AG09309 (cell line): ENCODE results near the gene KLHL29.

ENCODE experiments used
- DNase-seq: peaks from one replicate; pipeline ENCODE4 v3.0.0-alpha.2; 2010; ENCODE audit warnings: low read depth
- H3K4me3 ChIP-seq: 2 replicates; pipeline ENCODE4 v1.5.1; 2011; ENCODE audit warnings: mild to moderate bottlenecking, low read depth, low read length, moderate library complexity; ENCODE audit not compliant: control insufficient read depth
- TF ChIP-seq, protein P1 (sequence below): IDR thresholded peaks from 2 replicates; pipeline ENCODE4 v1.5.1; 2011; ENCODE audit warnings: mild to moderate bottlenecking, low read depth, low read length, inconsistent platforms; ENCODE audit not compliant: insufficient read depth, control insufficient read depth; ENCODE audit errors: missing control alignments

Gene KLHL29

DNA sequence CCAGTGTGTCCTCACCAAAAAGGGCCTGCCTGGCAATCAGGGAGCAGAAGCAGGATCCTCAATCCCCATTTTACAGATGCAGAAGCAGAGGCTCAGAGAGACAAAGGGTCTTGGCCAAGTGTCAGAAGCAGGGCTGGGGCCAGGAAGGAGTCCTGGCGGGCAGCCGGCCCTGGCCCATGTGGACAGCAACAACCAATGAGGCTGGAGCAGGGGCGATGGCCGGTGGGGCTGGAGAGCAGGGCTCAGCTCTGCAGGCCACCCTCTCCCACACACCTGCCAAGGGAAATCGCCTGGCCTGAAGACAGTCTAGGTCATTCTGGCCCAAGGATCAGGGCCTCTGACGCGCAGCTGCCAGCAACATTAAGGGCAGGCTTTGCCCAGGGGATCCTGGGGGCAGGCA is 298.0 kb downstream of the KLHL29 start:
- H3K4me3 ChIP-seq: no peak overlapping the region
- DNase-seq: no peak
- TF ChIP-seq, protein P1, sequence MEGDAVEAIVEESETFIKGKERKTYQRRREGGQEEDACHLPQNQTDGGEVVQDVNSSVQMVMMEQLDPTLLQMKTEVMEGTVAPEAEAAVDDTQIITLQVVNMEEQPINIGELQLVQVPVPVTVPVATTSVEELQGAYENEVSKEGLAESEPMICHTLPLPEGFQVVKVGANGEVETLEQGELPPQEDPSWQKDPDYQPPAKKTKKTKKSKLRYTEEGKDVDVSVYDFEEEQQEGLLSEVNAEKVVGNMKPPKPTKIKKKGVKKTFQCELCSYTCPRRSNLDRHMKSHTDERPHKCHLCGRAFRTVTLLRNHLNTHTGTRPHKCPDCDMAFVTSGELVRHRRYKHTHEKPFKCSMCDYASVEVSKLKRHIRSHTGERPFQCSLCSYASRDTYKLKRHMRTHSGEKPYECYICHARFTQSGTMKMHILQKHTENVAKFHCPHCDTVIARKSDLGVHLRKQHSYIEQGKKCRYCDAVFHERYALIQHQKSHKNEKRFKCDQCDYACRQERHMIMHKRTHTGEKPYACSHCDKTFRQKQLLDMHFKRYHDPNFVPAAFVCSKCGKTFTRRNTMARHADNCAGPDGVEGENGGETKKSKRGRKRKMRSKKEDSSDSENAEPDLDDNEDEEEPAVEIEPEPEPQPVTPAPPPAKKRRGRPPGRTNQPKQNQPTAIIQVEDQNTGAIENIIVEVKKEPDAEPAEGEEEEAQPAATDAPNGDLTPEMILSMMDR: no peak

DNA sequence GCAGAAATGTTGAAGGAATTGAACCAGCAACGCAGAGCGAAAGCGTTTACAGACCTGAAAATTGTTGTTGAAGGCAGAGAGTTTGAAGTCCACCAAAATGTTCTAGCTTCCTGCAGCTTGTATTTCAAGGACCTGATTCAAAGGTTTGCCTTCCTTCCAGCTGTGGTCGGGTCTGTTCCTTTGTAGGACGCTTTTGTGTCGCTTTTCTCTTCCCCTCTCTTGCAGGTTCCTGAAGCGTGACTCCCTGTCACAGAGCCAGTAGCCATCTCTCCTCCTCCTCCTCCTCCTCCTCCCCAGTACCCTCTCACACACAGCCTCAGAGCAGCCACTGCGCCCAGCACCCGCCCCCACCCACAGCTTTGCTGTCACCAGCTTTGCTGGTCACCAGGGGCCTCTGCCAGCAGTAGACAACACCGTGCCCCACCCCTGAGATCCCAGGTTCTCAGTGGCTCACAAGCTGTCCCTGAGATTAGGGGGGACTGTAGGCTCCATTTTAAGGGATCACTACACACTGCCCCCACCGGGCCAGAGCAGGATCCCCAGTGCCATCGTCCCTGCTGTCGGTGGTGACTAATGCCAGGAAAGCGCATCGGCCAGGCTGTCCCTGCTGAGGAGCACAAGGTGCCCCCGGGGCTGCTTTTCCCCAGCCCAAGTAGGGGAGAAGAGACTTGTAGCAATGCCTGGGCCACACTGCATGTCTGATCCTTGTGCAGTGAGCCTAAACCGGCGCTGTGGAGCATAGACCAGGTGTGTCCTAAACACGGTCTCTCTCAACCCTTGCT is 299.6 kb downstream of the KLHL29 start:
- no peak for DNase-seq
- no peak overlapping the region for H3K4me3 ChIP-seq
- TF ChIP-seq, protein P1: no peak

DNA sequence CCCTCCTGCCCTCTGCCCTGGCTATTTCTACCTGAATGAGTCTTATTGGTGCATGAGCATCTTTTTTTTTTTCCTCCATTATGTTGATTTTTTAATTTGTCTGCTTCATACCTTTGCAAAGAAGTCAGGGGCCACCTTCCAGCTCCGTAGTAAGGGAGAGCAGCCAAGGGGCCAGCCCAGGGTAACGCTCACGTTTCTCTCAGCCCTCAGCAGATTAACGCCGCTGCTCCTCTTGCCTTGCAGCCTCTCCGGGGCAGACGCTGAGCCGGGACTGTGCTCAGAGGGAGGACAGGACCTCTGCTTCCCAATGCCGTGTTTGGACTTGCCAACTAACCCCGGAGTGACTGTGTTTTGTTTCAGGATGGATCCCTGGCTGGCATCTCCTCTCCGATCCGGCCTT is 300.2 kb downstream of the KLHL29 start:
- no peak overlapping the region for H3K4me3 ChIP-seq
- no peak for DNase-seq
- TF ChIP-seq, protein P1: no peak

DNA sequence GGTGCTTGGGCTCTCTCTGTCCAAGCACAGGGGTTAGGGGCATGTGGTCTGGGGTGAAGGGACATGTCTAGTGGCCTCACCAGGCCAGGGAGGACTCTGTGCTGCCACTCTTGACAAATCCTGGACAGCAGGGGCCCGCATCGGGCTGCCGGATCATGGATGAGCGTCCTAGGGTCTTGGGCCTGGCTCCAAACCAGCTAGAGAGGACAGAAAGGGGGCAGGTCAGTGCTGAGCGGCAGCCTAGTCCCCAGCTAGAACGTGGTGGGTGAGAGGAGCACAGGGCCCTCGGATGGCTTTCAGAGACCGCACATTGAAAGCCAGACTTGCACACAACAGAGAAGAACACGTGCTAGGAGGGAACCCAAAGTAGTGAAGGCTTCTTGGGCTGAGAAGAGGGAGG is 300.7 kb downstream of the KLHL29 start:
- no peak for DNase-seq
- H3K4me3 ChIP-seq: no peak overlapping the region
- TF ChIP-seq, protein P1: no peak

DNA sequence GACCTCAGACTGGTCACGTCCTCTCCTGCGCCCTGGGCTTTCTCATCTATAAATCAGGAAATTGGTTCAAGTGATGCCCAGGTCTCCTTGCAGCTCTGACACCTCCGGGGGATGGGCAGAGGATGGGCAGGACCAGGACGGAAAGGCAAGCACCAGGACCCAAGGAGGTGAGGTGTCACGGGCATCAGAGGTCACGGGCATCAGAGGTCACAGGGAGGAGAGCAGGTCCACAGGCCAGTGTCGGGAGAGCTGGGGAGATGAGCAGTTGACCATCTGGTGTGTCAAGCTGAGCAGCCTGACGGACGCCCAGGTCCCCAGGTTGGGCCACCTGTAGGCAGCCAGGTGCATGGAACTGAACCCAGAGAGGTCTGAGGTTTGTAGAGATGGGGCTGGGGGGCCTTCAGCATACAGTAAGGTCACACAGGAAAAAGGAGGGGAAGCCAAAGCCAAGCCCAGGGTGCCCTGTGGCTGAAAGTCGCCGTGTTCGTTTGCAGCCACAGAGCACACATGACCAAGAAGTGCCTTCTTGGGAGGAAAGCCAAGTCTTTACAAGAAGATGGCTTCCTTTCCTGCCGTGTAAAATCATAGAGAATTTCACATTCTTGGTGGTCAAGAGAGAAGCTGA is 301.5 kb downstream of the KLHL29 start:
- TF ChIP-seq, protein P1: no peak
- no peak for DNase-seq
- H3K4me3 ChIP-seq: no peak overlapping the region

DNA sequence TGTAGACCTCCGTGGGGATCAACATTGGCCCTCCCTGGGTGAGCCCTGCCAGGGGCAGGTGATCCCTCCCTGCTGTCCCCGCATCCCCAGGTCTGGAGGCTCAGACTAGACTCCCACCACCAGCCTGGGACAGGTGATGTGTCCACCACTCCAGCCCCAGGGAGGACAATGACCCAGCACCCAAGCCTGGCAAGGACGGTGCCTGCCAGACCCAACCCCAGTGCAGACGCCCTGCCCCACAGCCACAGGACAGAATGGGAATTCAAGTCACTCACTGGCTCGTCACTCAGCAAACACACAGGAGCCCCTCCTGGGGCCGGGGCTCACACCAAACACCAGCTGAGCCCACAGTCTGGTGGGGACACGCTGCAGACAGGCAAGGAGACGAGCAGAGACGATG is 302.2 kb downstream of the KLHL29 start:
- no peak for DNase-seq
- TF ChIP-seq, protein P1: no peak
- no peak overlapping the region for H3K4me3 ChIP-seq
